Pancreas (tissue), 10 donors: ENCODE measurements around the gene KDR. TPM values are rescaled to one million over a fixed set of nuclear protein-coding genes. Genes with fewer than 3 reads are reported as not detected.

ENCODE experiments used
- ATAC-seq, 4 donors: fragments of 200-7000 bp; cut with Tn5 transposase; one replicate each; pipeline versions ENCODE4 v1.8.0 to v1.9.1; 2020; ENCODE audit warnings: mild to moderate bottlenecking in 4 of 4, moderate library complexity in 4 of 4
- DNase-seq, 6 donors: peaks; one replicate each; pipeline ENCODE4 v3.0.0-alpha.2; 2020
- FAIRE-seq: peaks from 2 replicates; lab custom pipeline; 2012; peaks lifted over from hg19 to GRCh38; lab: Jason Lieb, UNC
- H3K27ac ChIP-seq, 4 donors: fragments of 200-600 bp; sonication (generic); 1 replicate in 3 of 4; 2 replicates in 1 of 4; pipeline versions ENCODE4 v1.5.0 to v1.8.0; 2020
- H3K27me3 ChIP-seq, 4 donors: fragments of 200-600 bp; one replicate each; pipeline ENCODE4 v1.8.0; 2021
- H3K36me3 ChIP-seq, 3 donors: fragments of 200-600 bp; sonication (generic) in 1 of 3; one replicate each; pipeline versions ENCODE4 v1.5.0 to v1.8.0; 2020 to 2021
- H3K4me1 ChIP-seq, 3 donors: fragments of 200-600 bp; one replicate each; pipeline ENCODE4 v1.8.0; 2021
- H3K4me3 ChIP-seq, 4 donors: fragments of 200-600 bp; sonication (generic) in 2 of 4; one replicate each; pipeline versions ENCODE4 v1.5.0 to v1.8.0; 2020 to 2021
- H3K9me3 ChIP-seq, 4 donors: fragments of 200-600 bp; one replicate each; pipeline ENCODE4 v1.8.0; 2021
- CTCF ChIP-seq, 4 donors: fragments of 200-600 bp; sonication (generic) in 3 of 4; IDR thresholded peaks; one replicate each; pipeline versions ENCODE4 v1.5.0 to v1.8.0; 2021; ENCODE audit warnings: antibody characterized with exemption in 4 of 4
- WGBS, 2 donors: extraction: QIAGEN DNeasy Blood & Tissue Kit; methylation state at CpG; one replicate each; pipeline ENCODE4 v1.1.7; 2013; 5-methylcytosine and 5-hydroxymethylcytosine counted together
- intact Hi-C, 3 donors: fragments of 100-400 bp; cut with DNase I; formaldehyde crosslinking; loops; one replicate each; pipeline versions ENCODE4 v1.11.1 to v1.14.2; 2022
- polyA plus RNA-seq, 2 donors: library from polyadenylated mRNA; stranded (reverse); fragments of 200-250 nt; gene quantifications; one replicate each; pipeline ENCODE4 v1.2.3, GENCODE V29; 2013
- total RNA-seq, 6 donors: library from RNA; stranded (reverse); fragmentation: NEBNext Ultra II Directional in 4 of 6; extraction: Animal tissue kit (Norgen Biotek cat#: 25700) in 4 of 6; gene quantifications; one replicate each; pipeline versions ENCODE4 v1.2.1 to v1.2.4, GENCODE V29; 2021 to 2023
- donor health status: healthy with polysubstance abuse.
- donor health status: DM: no; HTN: no; CAD: no; lungs with moderate emphysema.
- donor health status: DM: no; HTN: no; CAD: no.
- donor health status: control.
- donor health status: control.
- donor health status: Bipolar disorder and iron deficiency.
- donor health status: DM: yes; HTN: yes; CAD: no.
- donor health status: DM: no; HTN: no; CAD: no.
- donor health status: DM: no; HTN: no; CAD: no.
- donor health status: DM: yes; HTN: yes; CAD: no.

The KDR gene
- total and polyA plus RNA-seq, 8 donors = 1.6 to 9.1 (median 4.8) TPM

DNA sequence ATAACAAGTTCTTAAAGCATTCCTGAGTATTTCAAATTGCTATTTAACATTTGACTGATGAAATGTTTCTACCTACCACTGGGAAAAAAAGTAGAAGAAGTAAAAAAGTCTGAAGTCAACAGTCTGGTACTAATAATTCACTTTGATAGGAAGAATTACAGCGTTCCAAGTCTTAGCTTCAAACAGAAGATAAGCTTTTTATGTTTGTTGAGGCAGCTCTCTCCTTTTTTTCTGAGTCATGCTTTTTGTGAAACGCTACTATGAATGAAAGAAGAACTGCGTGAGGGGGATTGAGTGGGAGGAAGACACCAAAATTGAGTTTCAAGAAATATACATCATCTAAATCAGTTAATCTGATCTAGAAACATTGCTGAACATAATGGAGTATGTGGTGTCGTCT lies 13.0 kb upstream of the KDR start:
- DNase-seq = no peak
- Histone ChIP-seq H3K9me3 (no peaks in the 10 kb centered on the region), H3K4me1 (no peaks in the 10 kb centered on the region), H3K4me3 (no peak overlapping the region), H3K36me3 (no peaks in the 10 kb centered on the region), H3K27ac (no peak overlapping the region), H3K27me3 (no peaks in the 10 kb centered on the region)
- no peak for FAIRE-seq
- TF ChIP-seq CTCF (IDR thresholded peaks at IDR 0.05) = no peak
- intact Hi-C loops = no loop called here
- 29 to 37% methylated on average over 4 of the region's 4 CpGs for WGBS, 2 donors
- ATAC-seq = no peak

GRCh38 chr4:55136634-55137033 lies 11.2 kb upstream of the KDR start:
- Histone ChIP-seq H3K36me3 (no peaks in the 10 kb centered on the region), H3K27ac (no peak overlapping the region), H3K27me3 (no peaks in the 10 kb centered on the region), H3K4me3 (no peak overlapping the region), H3K4me1 (no peaks in the 10 kb centered on the region), H3K9me3 (no peaks in the 10 kb centered on the region)
- FAIRE-seq = no peak
- DNase-seq = no peak
- intact Hi-C loops = no loop called here
- no peak for TF ChIP-seq CTCF (IDR thresholded peaks at IDR 0.05)
- WGBS, 2 donors = 36 to 56% methylated on average over 2 of the region's 2 CpGs
- ATAC-seq = no peak

GRCh38 chr4:55133951-55134350 lies 8.6 kb upstream of the KDR start:
- intact Hi-C loops = no loop called here
- FAIRE-seq (no peak), DNase-seq (no peak)

GRCh38 chr4:55132775-55133174 lies 7.4 kb upstream of the KDR start:
- ATAC-seq (no peak), FAIRE-seq (no peak), DNase-seq (no peak)
- TF ChIP-seq CTCF (IDR thresholded peaks at IDR 0.05) = no peak
- intact Hi-C loops = no loop called here
- 31 to 32% methylated on average over 1 of the region's 1 CpG for WGBS, 2 donors
- Histone ChIP-seq H3K4me1 (no peaks in the 10 kb centered on the region), H3K27ac (no peak overlapping the region), H3K4me3 (no peak overlapping the region), H3K36me3 (no peaks in the 10 kb centered on the region), H3K27me3 (no peaks in the 10 kb centered on the region), H3K9me3 (no peaks in the 10 kb centered on the region)

More at GRCh38 chr4:55133951-55134350, 8.6 kb upstream of the KDR start:
- WGBS, 2 donors = 47 to 60% methylated on average over 3 of the region's 3 CpGs
- H3K36me3 ChIP-seq = no peaks in the 10 kb centered on the region
- H3K4me3 ChIP-seq = no peak overlapping the region
- no peak for TF ChIP-seq CTCF (IDR thresholded peaks at IDR 0.05)
- H3K27me3 ChIP-seq = no peaks in the 10 kb centered on the region
- no peak overlapping the region for H3K27ac ChIP-seq
- H3K9me3 ChIP-seq = no peaks in the 10 kb centered on the region
- H3K4me1 ChIP-seq = no peaks in the 10 kb centered on the region
- ATAC-seq = no peak

GRCh38 chr4:55127521-55127920 lies 2.1 kb upstream of the KDR start:
- Histone ChIP-seq H3K4me3 (no peak overlapping the region), H3K9me3 (no peaks in the 10 kb centered on the region), H3K4me1 (no peaks in the 10 kb centered on the region), H3K27me3 (peaks cover 0 to 13% (median 0%) of the 10 kb centered on the region in 4 donors), H3K36me3 (no peaks in the 10 kb centered on the region), H3K27ac (no peak overlapping the region)
- ATAC-seq (no peak), FAIRE-seq (no peak), DNase-seq (no peak)
- no peak for TF ChIP-seq CTCF (IDR thresholded peaks at IDR 0.05)
- WGBS, 2 donors = 41 to 50% methylated on average over 4 of the region's 4 CpGs
- intact Hi-C loops = no loop called here
